ENCODE measurements around the gene SCG5. TPM values are rescaled to one million over a fixed set of nuclear protein-coding genes. Genes with fewer than 3 reads are reported as not detected.

Gene SCG5
- polyA plus RNA-seq, 1 of the 3 experiments (the other 2 are of a cell fraction): 11.0 TPM

GRCh38 chr15:32683906-32684584 is 42.5 kb downstream of the SCG5 start (continued):
- TF ChIP-seq ZBTB33 (IDR thresholded peaks at IDR 0.05; ENCODE audit: borderline replicate concordance, low read depth) (no peak), RFX5 (IDR thresholded peaks at IDR 0.05; ENCODE audit: low read length) (no peak), IRF3 (IDR thresholded peaks at IDR 0.05; ENCODE audit: low read depth, low read length) (no peak), FOXJ3 (CRISPR knock-in tag; IDR thresholded peaks at IDR 0.05) (no peak), NRF1 (IDR thresholded peaks at IDR 0.05; ENCODE audit: low read depth, low read length) (no peak), ELF1 (IDR thresholded peaks at IDR 0.05) (no peak), SIN3A (IDR thresholded peaks at IDR 0.05; ENCODE audit: borderline replicate concordance, low read depth, low read length) (no peak), REST (IDR thresholded peaks at IDR 0.05; ENCODE audit: low read depth, low read length) (0 out of 2 replicates have a peak, but pooled peaks have one; percentile 33), NFIC (IDR thresholded peaks at IDR 0.05; ENCODE audit: borderline replicate concordance) (peak; percentile 93), RXRA (IDR thresholded peaks at IDR 0.05; ENCODE audit: borderline replicate concordance, low read depth) (peak; percentile 76; the same call in 1 of the 2 replicates), PBX3 (IDR thresholded peaks at IDR 0.05) (peak; percentile 83), FOXM1 (IDR thresholded peaks at IDR 0.05; ENCODE audit: low read depth) (no peak)

Measured in SK-N-SH (cell line).